Endothelial cell of umbilical vein (primary cell): ENCODE measurements around the gene CD200. TPM values are rescaled to one million over a fixed set of nuclear protein-coding genes. Genes with fewer than 3 reads are reported as not detected.

Experiments used
- BruUV-seq: library from RNA; stranded (reverse); fragments of 400-500 nt; replicated peaks from 2 replicates; lab custom pipeline; 2021; lab: Mats Ljungman, UMichigan
- CTCF ChIA-PET: fragments of 300-600, 350-600 bp; sonication (Branson Sonifier 250); formaldehyde crosslinking; loops from one replicate; lab custom pipeline; 2021; ENCODE audit warnings: antibody characterized with exemption, inconsistent platforms; lab: Charles Lee
- POLR2A ChIA-PET: fragments of 300-600, 350-600 bp; sonication (Branson Sonifier 250); formaldehyde crosslinking; loops from one replicate; lab custom pipeline; 2021; ENCODE audit warnings: antibody characterized with exemption, inconsistent platforms; lab: Charles Lee
- DNase-seq: peaks from one replicate; pipeline ENCODE4 v3.0.0-alpha.2; 2011; ENCODE audit warnings: low read depth, low spot score
- FAIRE-seq: peaks from 2 replicates; lab custom pipeline; 2011; peaks lifted over from hg19 to GRCh38; lab: Jason Lieb, UNC
- H2AFZ ChIP-seq: 2 replicates; pipeline ENCODE4 v1.6.0; 2012; ENCODE audit warnings: low read depth, low read length, control low read depth, inconsistent platforms
- H3K27ac ChIP-seq: 2 replicates; pipeline ENCODE4 v1.5.1; 2011; ENCODE audit warnings: low read depth, mild to moderate bottlenecking, control low read depth, low read length, moderate library complexity; ENCODE audit not compliant: insufficient read depth
- H3K27me3 ChIP-seq, 2 experiments: 2 replicates each; pipeline versions ENCODE4 v1.6.0 to v1.6.1; 2011; ENCODE audit warnings: low read length in 2 of 2, mixed read lengths in 1 of 2; ENCODE audit not compliant: control insufficient read depth in 2 of 2, insufficient read depth in 2 of 2
- H3K36me3 ChIP-seq, 2 experiments: 2 replicates in 1 of 2; 3 replicates in 1 of 2; pipeline ENCODE4 v1.5.1; 2011; ENCODE audit warnings: low read length in 2 of 2, mild to moderate bottlenecking in 1 of 2, moderate library complexity in 1 of 2; ENCODE audit not compliant: control insufficient read depth in 2 of 2, insufficient read depth in 2 of 2; ENCODE audit errors: extremely low read depth in 1 of 2
- H3K4me1 ChIP-seq: 3 replicates; pipeline ENCODE4 v1.5.1; 2011; ENCODE audit warnings: mild to moderate bottlenecking, low read length; ENCODE audit not compliant: control insufficient read depth, insufficient read depth; ENCODE audit errors: extremely low read depth
- H3K4me2 ChIP-seq: 2 replicates; pipeline ENCODE4 v1.6.1; 2011; ENCODE audit warnings: low read length, control low read depth, mixed read lengths; ENCODE audit not compliant: insufficient read depth
- H3K4me3 ChIP-seq, 3 experiments: fragments of 200-600 bp in 1 of 3; sonication (generic), shearing (Covaris generic) in 1 of 3; replicated peaks in 1 of 3; 2 replicates each; pipeline ENCODE4 v1.5.1; 2011 to 2016; ENCODE audit warnings: control low read depth in 3 of 3, low read length in 3 of 3, mild to moderate bottlenecking in 2 of 3, inconsistent platforms in 1 of 3, low read depth in 1 of 3, moderate library complexity in 1 of 3; ENCODE audit not compliant: insufficient read depth in 1 of 3
- H3K79me2 ChIP-seq: 2 replicates; pipeline ENCODE4 v1.6.0; 2012; ENCODE audit warnings: low read length, inconsistent platforms; ENCODE audit not compliant: control insufficient read depth, insufficient read depth
- H3K9ac ChIP-seq: replicated peaks from 2 replicates; pipeline ENCODE3; 2011; ENCODE audit warnings: low read length, control low read depth; ENCODE audit not compliant: insufficient read depth; ENCODE audit errors: extremely low read depth
- H3K9me1 ChIP-seq: replicated peaks from 3 replicates; pipeline ENCODE4 v1.6.0; 2011; ENCODE audit warnings: mild to moderate bottlenecking, low read length; ENCODE audit not compliant: control insufficient read depth, insufficient read depth; ENCODE audit errors: extremely low read depth
- H3K9me3 ChIP-seq: replicated peaks from 2 replicates; pipeline ENCODE4 v1.5.1; 2012; ENCODE audit warnings: low read length, inconsistent platforms; ENCODE audit not compliant: control insufficient read depth, insufficient read depth
- H4K20me1 ChIP-seq: replicated peaks from 2 replicates; pipeline ENCODE3; 2011; ENCODE audit warnings: mild to moderate bottlenecking, low read length; ENCODE audit not compliant: control insufficient read depth, insufficient read depth; ENCODE audit errors: extremely low read depth
- CTCF ChIP-seq, 2 donors: IDR thresholded peaks; 1 replicate in 1 of 2; 2 replicates in 1 of 2; pipeline ENCODE4 v1.5.1; 2011; ENCODE audit warnings: low read length in 2 of 2, mild to moderate bottlenecking in 2 of 2, moderate library complexity in 2 of 2, control low read depth in 1 of 2, inconsistent platforms in 1 of 2, low read depth in 1 of 2; ENCODE audit not compliant: insufficient read depth in 1 of 2; ENCODE audit errors: extremely low read depth in 1 of 2
- EZH2 ChIP-seq: IDR thresholded peaks from 2 replicates; pipeline ENCODE4 v1.6.1; 2012; ENCODE audit warnings: borderline replicate concordance, low read depth, mild to moderate bottlenecking, moderate library complexity, low read length, inconsistent platforms; ENCODE audit not compliant: severe bottlenecking
- FOS ChIP-seq: IDR thresholded peaks from 2 replicates; pipeline ENCODE4 v1.6.1; 2011; ENCODE audit warnings: mild to moderate bottlenecking, low read length, moderate library complexity, borderline replicate concordance; ENCODE audit not compliant: insufficient read depth
- GATA2 ChIP-seq: IDR thresholded peaks from 2 replicates; pipeline ENCODE4 v1.7.0; 2011; ENCODE audit warnings: low read depth, mild to moderate bottlenecking, moderate library complexity, mixed read lengths, low read length; ENCODE audit not compliant: insufficient read length, insufficient read depth
- JUN ChIP-seq: IDR thresholded peaks from 2 replicates; pipeline ENCODE4 v1.6.1; 2011; ENCODE audit warnings: borderline replicate concordance, low read depth; ENCODE audit not compliant: insufficient read length, insufficient read depth
- MYC ChIP-seq: IDR thresholded peaks from one replicate; pipeline ENCODE4 v1.6.1; 2011; ENCODE audit warnings: mild to moderate bottlenecking, low read depth, low read length
- POLR2A ChIP-seq: IDR thresholded peaks from 2 replicates; pipeline ENCODE4 v1.6.1; 2012; ENCODE audit warnings: low read depth, mild to moderate bottlenecking, control low read depth, low read length
- POLR2AphosphoS5 ChIP-seq: IDR thresholded peaks from 2 replicates; pipeline ENCODE4 v1.6.1; 2012; ENCODE audit warnings: low read depth, mild to moderate bottlenecking, control low read depth, low read length, moderate library complexity; ENCODE audit not compliant: insufficient read depth
- dilution Hi-C: fragments of 300-500 bp; cut with MboI; formaldehyde crosslinking; loops from one replicate; pipeline ENCODE4 v1.15.0; 2019; ENCODE audit warnings: low sequenced_read_pairs; ENCODE audit not compliant: extremely low pct_ligation_motif_present
- intact Hi-C: fragments of 100-400 bp; cut with micrococcal nuclease; formaldehyde crosslinking; loops from one replicate; pipeline ENCODE4 v1.10.0; 2022
- polyA plus RNA-seq, 4 experiments: library from polyadenylated mRNA; depleted of rRNA in 3 of 4; stranded (reverse) in 3 of 4; unstranded in 1 of 4; fragments of >200 nt; gene quantifications; 2 replicates each; pipeline versions ENCODE4 v1.2.1 to v1.2.3, GENCODE V29; 2011 to 2012; ENCODE audit warnings: missing spikeins in 1 of 4
- total RNA-seq: library from RNA; stranded (reverse); gene quantifications from 2 replicates; pipeline ENCODE4 v1.2.3, GENCODE V29; 2021
- TF ChIP-seq, protein P1 (sequence below): IDR thresholded peaks from 2 replicates; pipeline ENCODE4 v1.6.1; 2011; ENCODE audit not compliant: insufficient read depth, insufficient read length

The CD200 gene
- total and polyA plus RNA-seq, 2 donors (not counting 3 experiments of a cell fraction or from before 2014, with no cell fraction given): 8.1 to 8.2 TPM

DNA sequence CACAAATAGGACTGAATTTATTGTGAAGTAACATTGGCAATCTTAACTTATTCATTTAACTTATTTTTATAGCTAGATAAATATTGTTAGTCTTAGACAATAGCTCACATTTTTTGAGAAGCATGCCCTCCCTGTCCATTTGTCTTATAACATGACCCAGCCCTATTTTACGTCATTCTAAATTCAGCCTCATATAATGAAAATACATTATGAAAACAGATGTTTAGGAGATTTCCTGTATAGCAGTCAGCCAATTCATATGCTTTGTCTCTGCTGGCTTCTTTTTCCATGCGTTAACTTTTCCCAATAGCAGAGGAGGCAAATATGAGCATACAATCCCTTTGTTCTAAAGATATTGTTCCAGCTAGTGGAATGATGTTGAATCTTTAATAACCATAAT is 29.3 kb downstream of the CD200 start:
- H2AFZ ChIP-seq: no peak overlapping the region
- POLR2A ChIA-PET: no interaction called here
- intact Hi-C loops (no loop called here), dilution Hi-C loops (no loop called here)
- H4K20me1 ChIP-seq: no peaks in the 10 kb centered on the region
- peaks cover 13% of the 10 kb centered on the region for H3K4me1 ChIP-seq
- no peaks in the 10 kb centered on the region for H3K9me1 ChIP-seq
- no peaks in the 10 kb centered on the region for H3K36me3 ChIP-seq
- no peak for TF ChIP-seq MYC
- TF ChIP-seq JUN: peak; percentile 34
- TF ChIP-seq CTCF (IDR thresholded peaks at IDR 0.05; ENCODE audit: extremely low read depth in 1 of 2, insufficient read depth in 1 of 2, low read depth in 1 of 2, low read length in 2 of 2): no peak
- no peaks in the 10 kb centered on the region for H3K9me3 ChIP-seq
- no peak overlapping the region for H3K9ac ChIP-seq
- H3K27ac ChIP-seq: no peak overlapping the region
- FAIRE-seq (no peak), DNase-seq (peak; percentile 73)
- no peak overlapping the region for H3K4me3 ChIP-seq
- H3K27me3 ChIP-seq: no peaks in the 10 kb centered on the region
- CTCF ChIA-PET: interaction anchor here (1.3 to 2.3 kb wide), 3 partner anchors 11 to 75 kb away, joined by 5 to 9 read pairs (median 6); no protein-coding TSS in a partner anchor
- BruUV-seq: no TSS peak
- no peak overlapping the region for H3K4me2 ChIP-seq
- no peaks in the 10 kb centered on the region for H3K79me2 ChIP-seq

DNA sequence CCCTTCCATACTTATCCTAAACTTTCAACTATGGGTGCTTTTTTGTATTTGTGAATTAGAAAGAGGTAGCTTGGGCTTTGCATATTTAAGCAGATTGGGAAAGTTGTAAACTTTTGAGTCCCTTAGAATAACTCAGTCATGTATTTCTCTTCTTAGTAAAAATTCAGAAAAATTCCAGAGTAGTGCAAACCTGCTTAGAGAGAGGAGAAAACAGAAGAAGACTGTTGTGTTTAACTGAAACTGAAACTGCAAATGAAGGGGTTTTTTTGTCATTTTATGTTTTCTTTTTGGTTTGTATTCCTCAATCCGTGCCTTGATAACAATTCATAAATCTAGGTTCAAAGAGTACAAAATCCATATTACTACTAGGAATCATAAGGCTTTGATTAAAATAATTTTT is 31.3 kb downstream of the CD200 start:
- Histone ChIP-seq H3K4me3 (no peak overlapping the region), H2AFZ (no peak overlapping the region), H3K9me1 (no peaks in the 10 kb centered on the region), H3K9me3 (no peaks in the 10 kb centered on the region), H3K79me2 (no peaks in the 10 kb centered on the region), H3K4me2 (no peak overlapping the region), H3K27me3 (no peaks in the 10 kb centered on the region), H3K4me1 (peaks cover 4% of the 10 kb centered on the region), H4K20me1 (no peaks in the 10 kb centered on the region), H3K36me3 (no peaks in the 10 kb centered on the region), H3K9ac (no peak overlapping the region), H3K27ac (no peak overlapping the region)
- DNase-seq (no peak), FAIRE-seq (no peak)
- no TSS peak for BruUV-seq
- CTCF ChIA-PET: interaction anchor here (1.0 to 1.8 kb wide), 3 partner anchors 13 to 96 kb away, joined by 3 to 6 read pairs (median 3); no protein-coding TSS in a partner anchor
- dilution Hi-C loops (no loop called here), intact Hi-C loops (no loop called here)
- POLR2A ChIA-PET: no interaction called here
- TF ChIP-seq GATA2 (no peak), MYC (no peak), CTCF (IDR thresholded peaks at IDR 0.05; ENCODE audit: extremely low read depth in 1 of 2, insufficient read depth in 1 of 2, low read depth in 1 of 2, low read length in 2 of 2) (no peak), EZH2 (no peak), FOS (no peak), POLR2A (no peak), JUN (no peak), POLR2AphosphoS5 (no peak)
- TF ChIP-seq, protein P1, sequence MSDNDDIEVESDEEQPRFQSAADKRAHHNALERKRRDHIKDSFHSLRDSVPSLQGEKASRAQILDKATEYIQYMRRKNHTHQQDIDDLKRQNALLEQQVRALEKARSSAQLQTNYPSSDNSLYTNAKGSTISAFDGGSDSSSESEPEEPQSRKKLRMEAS: no peak
